HG02763 (cell line): ENCODE data around the gene PTF1A.

Experiments used
- ATAC-seq: cut with Tn5 transposase; IDR thresholded peaks from one replicate; pipeline ENCODE4 v1.9.1; 2021; ENCODE audit warnings: mild to moderate bottlenecking, moderate library complexity; ENCODE audit not compliant: unreplicated experiment

The PTF1A gene, protein sequence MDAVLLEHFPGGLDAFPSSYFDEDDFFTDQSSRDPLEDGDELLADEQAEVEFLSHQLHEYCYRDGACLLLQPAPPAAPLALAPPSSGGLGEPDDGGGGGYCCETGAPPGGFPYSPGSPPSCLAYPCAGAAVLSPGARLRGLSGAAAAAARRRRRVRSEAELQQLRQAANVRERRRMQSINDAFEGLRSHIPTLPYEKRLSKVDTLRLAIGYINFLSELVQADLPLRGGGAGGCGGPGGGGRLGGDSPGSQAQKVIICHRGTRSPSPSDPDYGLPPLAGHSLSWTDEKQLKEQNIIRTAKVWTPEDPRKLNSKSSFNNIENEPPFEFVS

GRCh38 chr10:23191764-23192711 lies at the start of gene PTF1A:
TSS of gene PTF1A (plus strand) at chr10:23192312. CDS start at chr10:23192531, 219 bp downstream.
- no peak for ATAC-seq

GRCh38 chr10:23146258-23146657 lies 45.9 kb upstream of the PTF1A start:
- ATAC-seq: no peak

DNA sequence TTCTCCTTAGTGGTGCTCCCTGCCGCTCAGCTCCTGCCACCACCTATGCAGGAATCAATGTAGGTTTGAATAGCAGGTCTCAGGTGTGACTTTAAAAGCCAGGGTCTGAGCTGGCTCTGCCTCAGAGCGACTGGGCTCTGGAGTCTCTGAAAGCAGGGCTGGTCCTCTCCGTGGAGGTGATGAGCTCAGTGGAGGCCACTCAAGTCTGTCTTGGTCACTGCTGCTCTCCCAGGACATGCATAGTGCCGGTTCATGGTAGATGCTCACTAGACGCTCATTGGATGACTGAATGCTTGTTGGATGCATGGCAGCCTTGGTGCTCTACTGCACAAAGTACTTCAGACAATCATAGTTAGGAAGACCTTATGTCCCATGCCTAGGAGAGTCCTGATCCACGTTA lies 45.1 kb upstream of the PTF1A start:
- no peak for ATAC-seq

DNA sequence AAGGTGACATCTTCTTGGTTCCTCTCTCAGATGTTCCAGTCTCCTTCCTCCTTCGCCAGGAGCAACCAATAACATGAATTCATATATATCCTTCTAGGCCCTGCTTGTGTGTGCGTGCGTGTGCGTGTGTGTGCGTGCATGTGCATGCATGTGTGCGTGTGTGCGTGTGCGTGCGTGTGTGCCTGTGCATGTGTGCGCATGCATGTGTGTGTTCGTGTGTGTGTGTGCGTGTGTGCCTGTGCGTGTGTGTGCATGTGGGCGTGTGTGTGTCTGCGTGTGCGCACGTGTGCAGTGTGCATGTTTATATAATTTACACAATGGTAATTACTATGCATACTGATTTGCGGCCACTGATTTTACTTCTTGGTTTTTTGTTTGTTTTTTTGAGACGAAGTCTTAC lies 43.9 kb upstream of the PTF1A start:
- ATAC-seq: no peak

GRCh38 chr10:23150091-23150490 lies 42.0 kb upstream of the PTF1A start:
- no peak for ATAC-seq

- no peak for ATAC-seq
Measured at GRCh38 chr10:23150610-23151009, 41.5 kb upstream of the PTF1A start.

- ATAC-seq: no peak
Measured at GRCh38 chr10:23151071-23151470, 41.0 kb upstream of the PTF1A start.

DNA sequence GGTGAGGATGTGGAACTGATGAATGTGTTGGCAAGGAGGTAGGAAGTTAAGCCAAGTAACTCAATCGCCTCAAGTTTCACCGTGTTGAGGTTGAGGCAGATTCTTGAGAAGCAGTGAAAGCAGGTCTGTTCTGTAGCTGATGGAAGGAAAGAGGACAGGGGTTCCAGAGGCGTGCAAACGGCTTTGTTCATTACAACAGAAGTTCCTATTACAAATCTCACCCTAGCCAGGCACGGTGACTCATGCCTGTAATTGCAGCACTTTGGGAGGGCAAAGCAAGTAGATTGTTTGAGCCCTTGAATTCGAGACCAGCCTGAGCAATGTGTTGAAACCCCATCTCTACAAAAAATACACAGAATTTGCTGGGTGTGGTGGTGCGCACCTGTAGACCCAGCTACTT lies 36.9 kb upstream of the PTF1A start:
- ATAC-seq: no peak

GRCh38 chr10:23156447-23157150 lies 35.5 kb upstream of the PTF1A start:
- ATAC-seq: no peak

DNA sequence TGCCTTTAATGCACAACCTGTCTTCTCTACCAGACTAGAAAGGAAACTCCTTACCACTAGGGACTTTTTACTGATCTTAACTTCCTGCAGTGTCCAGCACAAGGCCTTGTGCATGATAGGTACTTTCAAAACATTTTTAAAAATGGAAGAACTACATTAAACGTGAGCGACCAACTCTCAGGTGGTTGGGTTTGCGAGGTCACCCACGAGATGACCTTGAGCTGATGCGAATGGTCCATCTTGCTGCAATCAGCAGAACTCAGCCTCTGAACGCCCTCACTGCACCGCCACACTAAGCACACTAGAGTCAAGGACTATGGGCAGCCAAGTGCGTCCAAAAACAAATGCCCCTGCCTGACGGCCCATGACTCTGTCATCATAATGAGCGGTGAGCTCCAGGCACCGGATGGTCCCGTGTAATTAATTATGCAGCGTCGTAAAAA lies 34.9 kb upstream of the PTF1A start:
- ATAC-seq: peak; percentile 45

DNA sequence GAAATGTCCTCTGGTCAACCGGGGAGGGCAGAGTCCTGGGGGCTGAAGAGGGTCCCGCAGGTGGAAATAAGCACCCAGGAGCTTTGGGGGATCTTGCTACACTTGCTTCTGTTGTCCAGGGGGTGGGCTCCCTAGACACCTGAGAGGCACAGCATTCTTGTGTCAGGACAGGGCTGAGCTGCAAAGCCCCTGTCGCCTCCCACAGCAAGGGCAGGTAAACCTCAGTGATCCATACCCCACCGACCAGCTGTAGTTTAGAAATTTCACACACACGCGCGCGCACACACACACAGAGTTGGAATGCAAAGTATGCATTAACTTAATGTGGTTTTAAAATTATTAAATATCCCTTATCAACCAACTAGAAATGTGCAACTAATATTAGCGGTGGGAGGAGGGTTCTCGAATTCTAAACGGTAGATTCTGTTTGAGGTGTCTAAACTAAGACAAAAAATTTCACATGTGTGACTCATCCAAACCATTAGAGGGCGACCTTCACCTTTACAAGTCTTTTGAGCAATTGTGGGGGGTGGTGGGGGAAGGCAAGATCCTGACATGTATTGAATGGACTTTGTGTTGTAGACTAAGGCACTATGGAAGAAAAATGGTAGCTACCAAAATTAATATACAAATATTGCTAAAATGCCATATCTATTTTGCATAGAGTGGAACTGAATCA lies 34.3 kb upstream of the PTF1A start:
- ATAC-seq: peak; percentile 59

- ATAC-seq: peak; percentile 56
Measured at GRCh38 chr10:23158370-23158769, 33.7 kb upstream of the PTF1A start.

GRCh38 chr10:23171232-23171876 lies 20.8 kb upstream of the PTF1A start:
- ATAC-seq: no peak

DNA sequence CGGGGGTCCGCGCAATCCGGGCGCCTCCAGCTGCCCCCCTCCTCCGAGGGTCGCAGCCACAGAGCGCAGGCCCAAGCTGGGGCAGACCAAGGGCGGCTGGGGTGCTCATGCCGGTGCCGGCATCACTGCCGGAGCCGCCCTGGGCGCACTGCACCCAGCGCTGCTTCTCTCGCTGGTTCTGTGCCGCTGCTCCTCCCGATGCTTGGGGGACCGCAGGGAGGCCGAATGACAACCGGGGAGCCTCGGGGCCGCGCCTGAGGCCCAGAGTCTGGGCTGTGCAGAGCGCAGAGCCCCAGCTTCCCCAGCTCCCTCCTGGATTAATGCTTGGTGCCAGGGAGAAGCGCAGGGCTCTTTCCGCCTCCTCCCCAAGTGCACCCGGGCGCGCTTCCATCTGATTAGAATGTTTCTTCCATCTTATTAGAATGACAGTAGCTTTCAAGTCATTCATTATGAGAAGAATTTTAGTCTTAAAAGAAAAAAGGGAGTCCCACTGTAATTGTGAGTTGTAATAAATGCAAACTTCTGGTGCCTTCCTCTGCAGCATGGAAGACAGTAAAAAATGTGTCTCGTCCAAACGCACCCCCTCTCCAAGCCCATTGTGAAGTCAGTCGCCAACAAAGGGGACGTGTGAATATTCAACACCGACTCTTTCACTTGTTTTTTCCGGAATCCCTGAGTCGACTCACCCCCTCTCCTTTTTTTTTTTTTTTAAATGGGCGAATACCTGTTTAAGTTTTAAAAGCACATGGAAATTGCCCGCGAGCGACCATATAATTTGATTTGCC lies 19.5 kb upstream of the PTF1A start:
- ATAC-seq: no peak

- no peak for ATAC-seq
Measured at GRCh38 chr10:23173214-23174073, 18.7 kb upstream of the PTF1A start.

DNA sequence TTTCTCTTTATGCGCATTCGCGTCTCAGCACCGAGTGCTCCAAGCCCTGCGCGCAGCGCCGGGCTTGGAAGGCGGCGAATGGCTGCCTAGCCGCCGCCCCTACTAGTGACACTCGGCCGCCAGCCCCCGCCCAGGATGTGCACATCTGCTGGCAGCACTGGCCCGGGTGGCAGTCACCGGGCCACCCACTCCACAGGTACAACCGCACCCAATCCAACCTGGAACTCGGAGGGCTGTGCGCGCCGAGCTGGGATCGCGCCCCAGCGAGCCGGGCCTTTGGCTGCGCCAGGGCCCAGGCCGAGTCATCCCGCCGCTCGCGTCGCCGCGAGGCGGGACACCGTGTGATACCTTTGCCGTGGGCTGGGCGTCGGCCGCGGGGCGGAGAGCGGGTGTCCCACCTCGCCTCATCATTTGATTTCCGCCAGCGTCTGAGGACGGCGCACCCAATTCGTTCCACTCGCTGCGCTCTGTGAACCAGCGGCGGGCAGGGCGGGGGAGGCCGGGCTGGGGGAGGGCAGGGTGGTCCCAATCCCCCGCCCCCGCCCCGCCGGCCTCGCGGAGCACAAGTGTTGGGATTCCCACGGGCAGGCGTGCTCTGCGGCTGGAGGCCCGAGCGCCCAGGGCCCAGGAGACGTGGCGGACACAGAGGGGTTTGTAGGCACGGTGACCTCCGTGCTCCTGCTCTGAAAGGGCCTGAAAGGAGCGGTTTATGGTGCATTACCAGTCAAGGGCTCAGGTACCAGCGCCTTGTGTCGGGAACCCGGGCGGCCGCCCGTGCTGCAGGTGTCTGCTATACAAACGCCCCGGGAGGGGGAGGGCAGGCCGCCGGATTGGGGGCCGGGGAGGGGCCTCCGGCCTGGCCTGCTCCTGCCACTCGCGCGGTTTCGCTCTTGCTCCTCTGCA lies 17.8 kb upstream of the PTF1A start:
- no peak for ATAC-seq

DNA sequence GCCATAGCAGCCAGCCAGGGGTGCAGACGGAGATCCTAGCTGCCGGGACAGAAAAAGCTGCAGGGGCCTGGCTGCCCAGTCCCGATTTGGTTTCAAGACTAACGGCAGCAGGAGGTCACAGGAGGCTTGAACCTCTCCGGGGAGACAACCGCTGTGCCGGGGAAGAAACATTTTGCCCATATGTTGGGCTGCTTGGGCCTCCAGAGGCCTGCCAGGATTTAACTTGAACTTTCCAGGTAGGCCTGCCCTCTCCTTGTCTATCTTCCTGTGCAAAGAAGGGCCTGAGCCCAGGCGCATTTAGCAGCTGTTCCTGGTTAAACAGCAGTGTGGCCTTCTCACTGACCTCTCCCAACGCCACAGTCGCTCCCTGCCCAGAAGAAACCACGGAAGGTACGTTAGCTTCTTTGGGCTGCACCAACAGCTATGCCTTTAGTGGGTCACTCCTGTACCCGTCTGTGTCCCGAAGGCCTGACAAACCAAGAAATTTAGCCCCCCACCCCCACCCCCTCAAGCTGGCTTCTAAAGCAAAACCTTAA lies 17.1 kb upstream of the PTF1A start:
- ATAC-seq: no peak
